ENCODE data around the gene TSSK2.

GRCh38 chr22:19113429-19113828, 17.7 kb upstream of the TSSK2 start:
- TF ChIP-seq E2F6 (IDR thresholded peaks at IDR 0.05) (no peak), CTCF (IDR thresholded peaks at IDR 0.05; ENCODE audit: control extremely low read depth in 1 of 3, insufficient read depth in 1 of 3, low read depth in 1 of 3, low read length in 3 of 3) (no peak), SAP30 (IDR thresholded peaks at IDR 0.05; ENCODE audit: insufficient read depth, insufficient replicate concordance, low read length) (no peak), GABPA (IDR thresholded peaks at IDR 0.05; ENCODE audit: borderline replicate concordance, insufficient read depth, low read length) (no peak)

Data from H1 (cell line).